BE2C (cell line): Measurements from ENCODE around the gene ERP29.

Experiments
- DNase-seq: peaks from one replicate; pipeline ENCODE4 v3.0.0-alpha.2; 2020
- H3K27me3 ChIP-seq: fragments of 250-450 bp; sonication (Bioruptor Pico); 2 replicates; pipeline ENCODE4 v1.5.1; 2020; ENCODE audit warnings: mild to moderate bottlenecking
- H3K36me3 ChIP-seq: fragments of 250-450 bp; sonication (Bioruptor Pico); 2 replicates; pipeline ENCODE4 v1.5.1; 2020; ENCODE audit warnings: mild to moderate bottlenecking
- H3K4me1 ChIP-seq: fragments of 250-450 bp; sonication (Bioruptor Pico); 2 replicates; pipeline ENCODE4 v1.5.1; 2020
- H3K4me3 ChIP-seq: 2 replicates; pipeline ENCODE4 v1.5.1; 2011; ENCODE audit warnings: low read depth, low read length
- H3K9me3 ChIP-seq: fragments of 250-450 bp; sonication (Bioruptor Pico); 2 replicates; pipeline ENCODE4 v1.5.1; 2020
- TF ChIP-seq, protein P1 (sequence below): IDR thresholded peaks from 2 replicates; pipeline ENCODE4 v1.5.1; 2012; ENCODE audit warnings: mild to moderate bottlenecking, low read depth, low read length

The ERP29 gene

GRCh38 chr12:112049351-112049750 is 36.1 kb downstream of the ERP29 start:
- DNase-seq: no peak
- no peaks in the 10 kb centered on the region for H3K4me1 ChIP-seq
- no peaks in the 10 kb centered on the region for H3K27me3 ChIP-seq
- no peak overlapping the region for H3K4me3 ChIP-seq
- no peaks in the 10 kb centered on the region for H3K9me3 ChIP-seq
- peaks cover 91% of the 10 kb centered on the region for H3K36me3 ChIP-seq
- TF ChIP-seq, protein P1, sequence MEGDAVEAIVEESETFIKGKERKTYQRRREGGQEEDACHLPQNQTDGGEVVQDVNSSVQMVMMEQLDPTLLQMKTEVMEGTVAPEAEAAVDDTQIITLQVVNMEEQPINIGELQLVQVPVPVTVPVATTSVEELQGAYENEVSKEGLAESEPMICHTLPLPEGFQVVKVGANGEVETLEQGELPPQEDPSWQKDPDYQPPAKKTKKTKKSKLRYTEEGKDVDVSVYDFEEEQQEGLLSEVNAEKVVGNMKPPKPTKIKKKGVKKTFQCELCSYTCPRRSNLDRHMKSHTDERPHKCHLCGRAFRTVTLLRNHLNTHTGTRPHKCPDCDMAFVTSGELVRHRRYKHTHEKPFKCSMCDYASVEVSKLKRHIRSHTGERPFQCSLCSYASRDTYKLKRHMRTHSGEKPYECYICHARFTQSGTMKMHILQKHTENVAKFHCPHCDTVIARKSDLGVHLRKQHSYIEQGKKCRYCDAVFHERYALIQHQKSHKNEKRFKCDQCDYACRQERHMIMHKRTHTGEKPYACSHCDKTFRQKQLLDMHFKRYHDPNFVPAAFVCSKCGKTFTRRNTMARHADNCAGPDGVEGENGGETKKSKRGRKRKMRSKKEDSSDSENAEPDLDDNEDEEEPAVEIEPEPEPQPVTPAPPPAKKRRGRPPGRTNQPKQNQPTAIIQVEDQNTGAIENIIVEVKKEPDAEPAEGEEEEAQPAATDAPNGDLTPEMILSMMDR: no peak

- peaks cover 92% of the 10 kb centered on the region for H3K36me3 ChIP-seq
- no peaks in the 10 kb centered on the region for H3K9me3 ChIP-seq
- TF ChIP-seq, protein P1: no peak
- no peak for DNase-seq
- no peaks in the 10 kb centered on the region for H3K27me3 ChIP-seq
- H3K4me1 ChIP-seq: no peaks in the 10 kb centered on the region
- H3K4me3 ChIP-seq: no peak overlapping the region
Measured at GRCh38 chr12:112061137-112061536, 47.9 kb downstream of the ERP29 start.

GRCh38 chr12:112063273-112063672 is 50.0 kb downstream of the ERP29 start:
- Histone ChIP-seq H3K4me3 (no peak overlapping the region), H3K36me3 (peaks cover 96% of the 10 kb centered on the region), H3K27me3 (no peaks in the 10 kb centered on the region), H3K9me3 (no peaks in the 10 kb centered on the region), H3K4me1 (no peaks in the 10 kb centered on the region)
- TF ChIP-seq, protein P1: no peak
- DNase-seq: no peak

DNA sequence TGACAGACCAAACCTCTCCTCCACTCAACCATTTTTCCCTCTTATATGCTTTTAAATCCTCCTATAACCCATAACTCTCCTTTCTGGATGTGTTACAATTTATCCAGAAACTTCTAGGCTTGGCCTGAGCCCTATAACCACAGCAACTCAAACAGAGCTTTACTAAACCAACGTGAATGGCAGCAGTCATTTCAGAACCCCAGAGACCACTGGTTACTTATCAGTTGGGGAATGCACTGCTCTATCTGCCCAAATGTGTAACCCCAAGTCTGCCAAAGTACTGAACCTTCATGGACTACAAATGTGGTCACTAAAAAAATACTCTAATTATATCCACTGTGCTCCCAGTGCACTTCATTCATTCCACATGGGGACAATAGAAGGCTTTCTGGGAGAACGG is 53.3 kb downstream of the ERP29 start:
- Histone ChIP-seq H3K36me3 (peaks cover 96% of the 10 kb centered on the region), H3K4me1 (no peaks in the 10 kb centered on the region), H3K4me3 (no peak overlapping the region), H3K27me3 (no peaks in the 10 kb centered on the region), H3K9me3 (no peaks in the 10 kb centered on the region)
- TF ChIP-seq, protein P1: no peak
- no peak for DNase-seq
